Measurements from ENCODE around the gene RALGPS1.

GRCh38 chr9:127130235-127130634 is 215.7 kb downstream of the RALGPS1 start:
- TF ChIP-seq, protein P1, sequence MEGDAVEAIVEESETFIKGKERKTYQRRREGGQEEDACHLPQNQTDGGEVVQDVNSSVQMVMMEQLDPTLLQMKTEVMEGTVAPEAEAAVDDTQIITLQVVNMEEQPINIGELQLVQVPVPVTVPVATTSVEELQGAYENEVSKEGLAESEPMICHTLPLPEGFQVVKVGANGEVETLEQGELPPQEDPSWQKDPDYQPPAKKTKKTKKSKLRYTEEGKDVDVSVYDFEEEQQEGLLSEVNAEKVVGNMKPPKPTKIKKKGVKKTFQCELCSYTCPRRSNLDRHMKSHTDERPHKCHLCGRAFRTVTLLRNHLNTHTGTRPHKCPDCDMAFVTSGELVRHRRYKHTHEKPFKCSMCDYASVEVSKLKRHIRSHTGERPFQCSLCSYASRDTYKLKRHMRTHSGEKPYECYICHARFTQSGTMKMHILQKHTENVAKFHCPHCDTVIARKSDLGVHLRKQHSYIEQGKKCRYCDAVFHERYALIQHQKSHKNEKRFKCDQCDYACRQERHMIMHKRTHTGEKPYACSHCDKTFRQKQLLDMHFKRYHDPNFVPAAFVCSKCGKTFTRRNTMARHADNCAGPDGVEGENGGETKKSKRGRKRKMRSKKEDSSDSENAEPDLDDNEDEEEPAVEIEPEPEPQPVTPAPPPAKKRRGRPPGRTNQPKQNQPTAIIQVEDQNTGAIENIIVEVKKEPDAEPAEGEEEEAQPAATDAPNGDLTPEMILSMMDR (IDR thresholded peaks at IDR 0.05; ENCODE audit: low read depth, low read length, poor library complexity, severe bottlenecking): no peak
- no peak for TF ChIP-seq EZH2phosphoT487 (IDR thresholded peaks at IDR 0.05; ENCODE audit: borderline replicate concordance, low read length)

Data from DOHH2 (cell line).